HepG2 (cell line): ENCODE measurements around the gene RAB17. TPM values are rescaled to one million over a fixed set of nuclear protein-coding genes. Genes with fewer than 3 reads are reported as not detected.

ENCODE experiments used
- ATAC-seq: fragments of 200-7000 bp; cut with Tn5 transposase; 3 replicates; pipeline ENCODE4 v1.9.1; 2020; ENCODE audit warnings: mild to moderate bottlenecking, moderate library complexity
- BruUV-seq: library from RNA; stranded (reverse); fragments of 400-500 nt; replicated peaks from 2 replicates; lab custom pipeline; 2021; lab: Mats Ljungman, UMichigan
- CTCF ChIA-PET: fragments of 300-600 bp; formaldehyde crosslinking; extraction: SDS; loops from one replicate; lab custom pipeline; 2021; ENCODE audit warnings: low total read pairs, inconsistent platforms, low intra/inter-chr PET ratio; lab: Yijun Ruan, JAX
- POLR2A ChIA-PET: fragments of 350-600 bp; sonication (Branson Sonifier 250); formaldehyde crosslinking; loops from one replicate; lab custom pipeline; 2020; ENCODE audit warnings: antibody characterized with exemption, inconsistent platforms; lab: Yijun Ruan, JAX
- DNase-seq: peaks from one replicate; pipeline ENCODE4 v3.0.0-alpha.2; 2015; ENCODE audit warnings: low spot score
- FAIRE-seq: peaks from 3 replicates; lab custom pipeline; 2011; peaks lifted over from hg19 to GRCh38; lab: Jason Lieb, UNC
- H2AFZ ChIP-seq: one replicate; pipeline ENCODE4 v1.6.1; 2011; ENCODE audit warnings: low read length, inconsistent platforms
- H3K27ac ChIP-seq: fragments of 300-600 bp; 3 replicates; pipeline ENCODE4 v1.8.0; 2011; ENCODE audit warnings: mixed run types, mild to moderate bottlenecking, mixed read lengths, low read length, inconsistent platforms; ENCODE audit not compliant: insufficient read depth; ENCODE audit errors: extremely low read length
- H3K27me3 ChIP-seq, 2 experiments: fragments of 200-600 bp in 1 of 2; 2 replicates in 1 of 2; 3 replicates in 1 of 2; pipeline versions ENCODE4 v1.6.0 to v1.8.0; 2011; ENCODE audit warnings: low read length in 2 of 2, mild to moderate bottlenecking in 2 of 2, moderate library complexity in 2 of 2, inconsistent platforms in 1 of 2; ENCODE audit not compliant: insufficient read depth in 2 of 2, control insufficient read depth in 1 of 2
- H3K36me3 ChIP-seq, 2 experiments: fragments of 200-600 bp in 1 of 2; replicated peaks in 1 of 2; 2 replicates in 1 of 2; 3 replicates in 1 of 2; pipeline versions ENCODE4 v1.5.1 to v1.8.0; 2011; ENCODE audit warnings: low read length in 2 of 2, inconsistent platforms in 1 of 2; ENCODE audit not compliant: insufficient read depth in 2 of 2, control insufficient read depth in 1 of 2
- H3K4me1 ChIP-seq: 2 replicates; pipeline ENCODE4 v1.5.1; 2012; ENCODE audit warnings: low read length, inconsistent platforms; ENCODE audit not compliant: insufficient read depth
- H3K4me2 ChIP-seq: 2 replicates; pipeline ENCODE4 v1.6.0; 2011; ENCODE audit warnings: low read depth, low read length, inconsistent platforms
- H3K4me3 ChIP-seq, 3 experiments: fragments of 200-600 bp in 1 of 3; sonication (generic), shearing (Covaris generic) in 1 of 3; replicated peaks in 1 of 3; 2 replicates each; pipeline ENCODE4 v1.5.1; 2011 to 2016; ENCODE audit warnings: low read length in 3 of 3, inconsistent platforms in 2 of 3, low read depth in 2 of 3, mild to moderate bottlenecking in 2 of 3, control low read depth in 1 of 3, mixed read lengths in 1 of 3; ENCODE audit not compliant: insufficient read depth in 1 of 3
- H3K79me2 ChIP-seq: one replicate; pipeline ENCODE4 v1.6.1; 2011; ENCODE audit warnings: low read length, inconsistent platforms; ENCODE audit not compliant: insufficient read depth
- H3K9ac ChIP-seq: 2 replicates; pipeline ENCODE4 v1.6.0; 2011; ENCODE audit warnings: mild to moderate bottlenecking, low read depth, low read length, inconsistent platforms; ENCODE audit not compliant: insufficient read depth
- H3K9me3 ChIP-seq: 2 replicates; pipeline ENCODE4 v1.5.1; 2012; ENCODE audit warnings: mild to moderate bottlenecking, low read length
- H4K20me1 ChIP-seq: 2 replicates; pipeline ENCODE4 v1.6.0; 2011; ENCODE audit warnings: inconsistent platforms, mild to moderate bottlenecking, low read length, moderate library complexity; ENCODE audit not compliant: insufficient read depth
- ARNT ChIP-seq: fragments of 450-650 bp; IDR thresholded peaks from 2 replicates; pipeline ENCODE4 v1.6.1; 2017
- ARNT2 ChIP-seq: sonication (generic); formaldehyde crosslinking; IDR thresholded peaks from 2 replicates; pipeline ENCODE4 v1.8.0; 2022; ENCODE audit warnings: mild to moderate bottlenecking, low read depth, missing genetic modification reagents, moderate library complexity
- GATA4 ChIP-seq: sonication (generic); IDR thresholded peaks from 2 replicates; pipeline ENCODE4 v1.6.1; 2016; ENCODE audit warnings: antibody characterized with exemption, low read depth, borderline replicate concordance
- KMT2B ChIP-seq: IDR thresholded peaks from 2 replicates; pipeline ENCODE4 v1.6.1; 2016; ENCODE audit warnings: missing genetic modification reagents, missing compliant biosample characterization
- MAFF ChIP-seq: IDR thresholded peaks from 2 replicates; pipeline ENCODE4 v1.6.1; 2011; ENCODE audit warnings: low read depth, low read length, improper control_type of control experiment
- SNRNP70 ChIP-seq: fragments of 200-400 bp; formaldehyde crosslinking; IDR thresholded peaks from 2 replicates; pipeline ENCODE4 v1.6.1; 2017; ENCODE audit warnings: mild to moderate bottlenecking, low read depth, low read length, moderate library complexity
- ZNF101 ChIP-seq: sonication (generic); formaldehyde crosslinking; IDR thresholded peaks from 2 replicates; pipeline ENCODE4 v1.4.0; 2020; ENCODE audit warnings: mild to moderate bottlenecking, low read depth, missing genetic modification reagents, borderline replicate concordance
- ZNF335 ChIP-seq: sonication (generic); formaldehyde crosslinking; IDR thresholded peaks from 2 replicates; pipeline ENCODE4 v1.4.0; 2020; ENCODE audit warnings: missing genetic modification reagents
- ZNF781 ChIP-seq: sonication (generic); formaldehyde crosslinking; IDR thresholded peaks from 2 replicates; pipeline ENCODE4 v1.5.1; 2020; ENCODE audit warnings: borderline replicate concordance, mild to moderate bottlenecking, missing genetic modification reagents; ENCODE audit errors: not compliant biosample characterization
- WGBS: methylation state at CpG from one replicate; pipeline ENCODE4 v1.1.6; 2017; ENCODE audit warnings: low lambda C conversion rate; 5-methylcytosine and 5-hydroxymethylcytosine counted together
- in situ Hi-C: cut with HindIII; loops from 2 replicates; pipeline ENCODE4 v1.10.0; 2017; ENCODE audit warnings: low pct_unique_long_range_greater_than_20kb; ENCODE audit not compliant: extremely low pct_ligation_motif_present
- intact Hi-C: fragments of 100-400 bp; cut with micrococcal nuclease; formaldehyde crosslinking; loops from one replicate; pipeline ENCODE4 v1.10.0; 2022; ENCODE audit not compliant: unreplicated experiment
- polyA plus RNA-seq, 8 experiments: library from polyadenylated mRNA; depleted of rRNA in 3 of 8; stranded (reverse) in 7 of 8; unstranded in 1 of 8; fragments of >200 nt; fragmentation: Illumina TruSeq in 4 of 8; extraction: Trizol in 4 of 8; gene quantifications; 2 replicates each; pipeline versions ENCODE4 v1.2.1 to v1.2.3, GENCODE V29; 2011 to 2016; ENCODE audit warnings: low read depth in 4 of 8, missing spikeins in 1 of 8, mixed read lengths in 1 of 8; ENCODE audit not compliant: insufficient read depth in 1 of 8
- total RNA-seq, 5 experiments: library from RNA; depleted of rRNA; stranded (reverse); fragments of >200 nt; fragmentation: Illumina TruSeq; extraction: Trizol; gene quantifications; 2 replicates each; pipeline ENCODE4 v1.2.3, GENCODE V29; 2016; ENCODE audit warnings: low read depth in 1 of 5
- TF ChIP-seq, protein P1 (sequence below): sonication (generic); formaldehyde crosslinking; IDR thresholded peaks from 2 replicates; pipeline ENCODE4 v1.5.0; 2020; ENCODE audit warnings: missing genetic modification reagents, mild to moderate bottlenecking, borderline replicate concordance
- TF ChIP-seq, protein P2 (sequence below): sonication (generic); formaldehyde crosslinking; IDR thresholded peaks from 2 replicates; pipeline ENCODE4 v1.5.1; 2020; ENCODE audit warnings: missing genetic modification reagents, mild to moderate bottlenecking, borderline replicate concordance
- TF ChIP-seq, protein P3 (sequence below): IDR thresholded peaks from 2 replicates; pipeline ENCODE4 v1.6.1; 2016
- TF ChIP-seq, protein P4 (sequence below): sonication (generic); formaldehyde crosslinking; IDR thresholded peaks from 2 replicates; pipeline ENCODE4 v1.5.0; 2020; ENCODE audit warnings: missing genetic modification reagents, mild to moderate bottlenecking, borderline replicate concordance
- TF ChIP-seq, protein P5 (sequence below), 2 experiments: IDR thresholded peaks; 2 replicates each; pipeline ENCODE4 v1.6.1; 2011 to 2012; ENCODE audit warnings: low read length in 2 of 2, borderline replicate concordance in 1 of 2, low read depth in 1 of 2, mild to moderate bottlenecking in 1 of 2, moderate library complexity in 1 of 2

Gene RAB17
- total and polyA plus RNA-seq, 2 of the 13 experiments (the other 11 are each of a cell fraction or from before 2014, with no cell fraction given): 68.0 to 124 TPM

DNA sequence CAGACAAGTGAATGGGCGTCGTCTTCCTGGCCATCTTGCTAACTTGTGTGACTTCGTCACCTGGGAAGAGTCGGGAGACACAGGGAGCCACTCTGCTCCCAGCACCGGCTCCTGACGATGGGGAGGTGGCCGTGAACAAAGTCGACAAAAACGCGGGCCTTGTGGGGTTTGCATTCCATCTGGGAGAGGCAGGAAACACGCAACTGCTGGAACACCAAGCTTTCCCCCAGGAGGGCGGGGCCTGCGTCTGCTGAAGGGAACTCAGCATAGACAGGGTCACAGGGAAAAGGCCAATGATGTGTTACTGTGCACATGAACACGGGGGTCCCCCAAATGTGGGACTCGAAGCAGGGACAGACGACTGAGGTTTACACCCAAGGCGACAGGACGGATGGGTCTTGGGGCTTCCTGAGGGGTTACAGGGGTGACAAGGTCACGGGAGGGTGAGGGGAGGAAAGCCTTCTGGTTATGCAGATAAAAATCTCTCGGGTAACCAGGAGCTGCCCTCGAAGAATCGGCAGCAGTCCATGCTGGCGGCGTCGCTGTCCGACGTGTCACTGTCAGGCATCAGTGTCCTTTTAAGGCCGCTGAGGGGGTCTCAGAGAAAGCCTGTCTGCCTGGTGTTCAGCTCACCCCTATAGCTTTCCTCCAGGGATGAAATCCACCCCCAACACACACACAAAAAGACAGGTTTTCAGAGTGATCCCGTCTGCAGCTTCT is 52.4 kb downstream of the RAB17 start (continued):
- TF ChIP-seq, protein P1, sequence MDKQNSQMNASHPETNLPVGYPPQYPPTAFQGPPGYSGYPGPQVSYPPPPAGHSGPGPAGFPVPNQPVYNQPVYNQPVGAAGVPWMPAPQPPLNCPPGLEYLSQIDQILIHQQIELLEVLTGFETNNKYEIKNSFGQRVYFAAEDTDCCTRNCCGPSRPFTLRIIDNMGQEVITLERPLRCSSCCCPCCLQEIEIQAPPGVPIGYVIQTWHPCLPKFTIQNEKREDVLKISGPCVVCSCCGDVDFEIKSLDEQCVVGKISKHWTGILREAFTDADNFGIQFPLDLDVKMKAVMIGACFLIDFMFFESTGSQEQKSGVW (CRISPR knock-in tag): no peak

DNA sequence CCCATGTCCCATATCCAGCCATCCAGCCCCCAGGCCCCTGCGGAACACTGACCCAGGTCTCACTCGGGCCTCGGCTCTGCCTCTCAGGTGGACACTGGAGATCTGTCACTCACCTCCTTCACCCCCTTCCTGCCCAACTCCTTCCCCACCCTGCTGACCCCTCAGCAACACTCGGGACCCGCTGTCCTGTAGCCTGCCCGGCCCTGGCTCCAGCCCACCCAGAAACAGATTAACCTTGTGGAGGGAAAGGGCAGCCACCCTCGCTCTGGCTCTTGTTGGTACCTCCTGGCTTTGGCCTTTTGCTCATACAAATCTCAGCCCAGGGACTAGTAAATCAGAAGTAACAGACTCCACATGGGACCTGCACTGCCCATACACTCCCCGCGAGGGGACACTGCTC is 53.9 kb downstream of the RAB17 start:
- no peak overlapping the region for H3K9ac ChIP-seq
- DNase-seq: no peak
- in situ Hi-C loops: no loop called here
- H3K4me1 ChIP-seq: peaks cover 12% of the 10 kb centered on the region
- no peaks in the 10 kb centered on the region for H4K20me1 ChIP-seq
- no peak overlapping the region for H3K4me3 ChIP-seq
- intact Hi-C loops: no loop called here
- no peak for FAIRE-seq
- WGBS: 51% methylated on average over 9 of the region's 9 CpGs
- H3K4me2 ChIP-seq: no peak overlapping the region
- ChIA-PET POLR2A (no interaction called here), CTCF (no interaction called here)
- H3K27me3 ChIP-seq: peaks cover 15 to 80% of the 10 kb centered on the region in 2 experiments; a peak in 4 of 5 replicates
- H3K9me3 ChIP-seq: no peaks in the 10 kb centered on the region
- no peaks in the 10 kb centered on the region for H3K36me3 ChIP-seq
- ATAC-seq: no peak
- H3K79me2 ChIP-seq: no peaks in the 10 kb centered on the region
- no TSS peak for BruUV-seq
- no peak for TF ChIP-seq GATA4
- TF ChIP-seq ARNT: no peak
- TF ChIP-seq, protein P2, sequence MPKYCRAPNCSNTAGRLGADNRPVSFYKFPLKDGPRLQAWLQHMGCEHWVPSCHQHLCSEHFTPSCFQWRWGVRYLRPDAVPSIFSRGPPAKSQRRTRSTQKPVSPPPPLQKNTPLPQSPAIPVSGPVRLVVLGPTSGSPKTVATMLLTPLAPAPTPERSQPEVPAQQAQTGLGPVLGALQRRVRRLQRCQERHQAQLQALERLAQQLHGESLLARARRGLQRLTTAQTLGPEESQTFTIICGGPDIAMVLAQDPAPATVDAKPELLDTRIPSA (CRISPR knock-in tag): no peak
- TF ChIP-seq ZNF335 (CRISPR knock-in tag): no peak
- TF ChIP-seq SNRNP70: no peak
- TF ChIP-seq, protein P3, sequence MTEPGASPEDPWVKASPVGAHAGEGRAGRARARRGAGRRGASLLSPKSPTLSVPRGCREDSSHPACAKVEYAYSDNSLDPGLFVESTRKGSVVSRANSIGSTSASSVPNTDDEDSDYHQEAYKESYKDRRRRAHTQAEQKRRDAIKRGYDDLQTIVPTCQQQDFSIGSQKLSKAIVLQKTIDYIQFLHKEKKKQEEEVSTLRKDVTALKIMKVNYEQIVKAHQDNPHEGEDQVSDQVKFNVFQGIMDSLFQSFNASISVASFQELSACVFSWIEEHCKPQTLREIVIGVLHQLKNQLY: no peak
- TF ChIP-seq ARNT2: no peak
- TF ChIP-seq, protein P4, sequence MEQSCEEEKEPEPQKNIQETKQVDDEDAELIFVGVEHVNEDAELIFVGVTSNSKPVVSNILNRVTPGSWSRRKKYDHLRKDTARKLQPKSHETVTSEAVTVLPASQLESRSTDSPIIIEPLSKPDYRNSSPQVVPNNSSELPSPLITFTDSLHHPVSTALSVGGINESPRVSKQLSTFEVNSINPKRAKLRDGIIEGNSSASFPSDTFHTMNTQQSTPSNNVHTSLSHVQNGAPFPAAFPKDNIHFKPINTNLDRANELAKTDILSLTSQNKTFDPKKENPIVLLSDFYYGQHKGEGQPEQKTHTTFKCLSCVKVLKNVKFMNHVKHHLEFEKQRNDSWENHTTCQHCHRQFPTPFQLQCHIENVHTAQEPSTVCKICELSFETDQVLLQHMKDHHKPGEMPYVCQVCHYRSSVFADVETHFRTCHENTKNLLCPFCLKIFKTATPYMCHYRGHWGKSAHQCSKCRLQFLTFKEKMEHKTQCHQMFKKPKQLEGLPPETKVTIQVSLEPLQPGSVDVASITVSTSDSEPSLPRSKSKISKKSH (CRISPR knock-in tag): no peak
- TF ChIP-seq, protein P5, sequence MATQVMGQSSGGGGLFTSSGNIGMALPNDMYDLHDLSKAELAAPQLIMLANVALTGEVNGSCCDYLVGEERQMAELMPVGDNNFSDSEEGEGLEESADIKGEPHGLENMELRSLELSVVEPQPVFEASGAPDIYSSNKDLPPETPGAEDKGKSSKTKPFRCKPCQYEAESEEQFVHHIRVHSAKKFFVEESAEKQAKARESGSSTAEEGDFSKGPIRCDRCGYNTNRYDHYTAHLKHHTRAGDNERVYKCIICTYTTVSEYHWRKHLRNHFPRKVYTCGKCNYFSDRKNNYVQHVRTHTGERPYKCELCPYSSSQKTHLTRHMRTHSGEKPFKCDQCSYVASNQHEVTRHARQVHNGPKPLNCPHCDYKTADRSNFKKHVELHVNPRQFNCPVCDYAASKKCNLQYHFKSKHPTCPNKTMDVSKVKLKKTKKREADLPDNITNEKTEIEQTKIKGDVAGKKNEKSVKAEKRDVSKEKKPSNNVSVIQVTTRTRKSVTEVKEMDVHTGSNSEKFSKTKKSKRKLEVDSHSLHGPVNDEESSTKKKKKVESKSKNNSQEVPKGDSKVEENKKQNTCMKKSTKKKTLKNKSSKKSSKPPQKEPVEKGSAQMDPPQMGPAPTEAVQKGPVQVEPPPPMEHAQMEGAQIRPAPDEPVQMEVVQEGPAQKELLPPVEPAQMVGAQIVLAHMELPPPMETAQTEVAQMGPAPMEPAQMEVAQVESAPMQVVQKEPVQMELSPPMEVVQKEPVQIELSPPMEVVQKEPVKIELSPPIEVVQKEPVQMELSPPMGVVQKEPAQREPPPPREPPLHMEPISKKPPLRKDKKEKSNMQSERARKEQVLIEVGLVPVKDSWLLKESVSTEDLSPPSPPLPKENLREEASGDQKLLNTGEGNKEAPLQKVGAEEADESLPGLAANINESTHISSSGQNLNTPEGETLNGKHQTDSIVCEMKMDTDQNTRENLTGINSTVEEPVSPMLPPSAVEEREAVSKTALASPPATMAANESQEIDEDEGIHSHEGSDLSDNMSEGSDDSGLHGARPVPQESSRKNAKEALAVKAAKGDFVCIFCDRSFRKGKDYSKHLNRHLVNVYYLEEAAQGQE (IDR thresholded peaks at IDR 0.05; ENCODE audit: borderline replicate concordance in 1 of 2, low read depth in 1 of 2, low read length in 2 of 2): no peak
- no peak for TF ChIP-seq ZNF781
- no peak for TF ChIP-seq MAFF
- TF ChIP-seq ZNF101 (CRISPR knock-in tag): no peak
- no peak for TF ChIP-seq KMT2B (CRISPR knock-in tag)
- no peak overlapping the region for H3K27ac ChIP-seq
- no peak overlapping the region for H2AFZ ChIP-seq
